Right kidney (tissue), 1 donor: ENCODE data around the gene OPA3.

ENCODE experiments used
- DNase-seq: peaks from one replicate; pipeline ENCODE4 v3.0.0-alpha.2; 2016

The OPA3 gene

DNA sequence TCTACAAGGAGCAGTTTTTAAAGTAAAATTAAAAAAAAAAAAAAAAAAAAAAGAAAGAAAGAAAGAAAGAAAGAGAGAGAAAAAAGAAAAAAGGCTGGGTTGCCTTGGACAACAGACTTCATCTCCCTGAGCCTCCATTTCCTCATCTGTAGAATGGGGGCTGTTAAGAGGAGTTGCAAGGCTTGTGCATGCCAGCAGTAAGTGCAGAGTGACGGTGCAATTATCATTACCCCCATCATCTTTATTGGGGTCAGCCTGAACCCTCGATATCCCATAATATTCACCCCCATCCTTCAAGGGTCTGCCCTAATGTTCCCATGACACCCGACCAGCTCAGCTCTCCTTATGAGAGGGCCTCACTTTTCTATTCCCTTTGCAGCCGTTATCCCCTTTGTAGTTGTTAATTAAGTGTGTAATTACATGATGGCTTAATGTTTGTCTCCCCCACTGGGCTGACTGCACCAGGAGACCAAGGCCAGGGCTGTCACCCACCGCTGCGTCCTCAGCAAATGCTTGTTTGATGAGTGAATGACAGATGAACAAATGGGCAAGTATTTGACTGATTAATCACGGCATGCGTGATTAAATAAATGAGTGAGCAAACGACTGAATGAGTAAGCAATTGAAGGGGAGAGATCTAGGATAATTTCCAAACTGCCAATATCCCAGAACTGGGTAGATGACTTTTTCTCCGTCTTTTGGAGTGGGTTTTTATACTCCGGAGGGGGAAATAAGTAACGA lies 106.7 kb downstream of the OPA3 start:
- peak; percentile 51 for DNase-seq
